ENCODE measurements around the gene CAMK2D.

Gene CAMK2D

DNA sequence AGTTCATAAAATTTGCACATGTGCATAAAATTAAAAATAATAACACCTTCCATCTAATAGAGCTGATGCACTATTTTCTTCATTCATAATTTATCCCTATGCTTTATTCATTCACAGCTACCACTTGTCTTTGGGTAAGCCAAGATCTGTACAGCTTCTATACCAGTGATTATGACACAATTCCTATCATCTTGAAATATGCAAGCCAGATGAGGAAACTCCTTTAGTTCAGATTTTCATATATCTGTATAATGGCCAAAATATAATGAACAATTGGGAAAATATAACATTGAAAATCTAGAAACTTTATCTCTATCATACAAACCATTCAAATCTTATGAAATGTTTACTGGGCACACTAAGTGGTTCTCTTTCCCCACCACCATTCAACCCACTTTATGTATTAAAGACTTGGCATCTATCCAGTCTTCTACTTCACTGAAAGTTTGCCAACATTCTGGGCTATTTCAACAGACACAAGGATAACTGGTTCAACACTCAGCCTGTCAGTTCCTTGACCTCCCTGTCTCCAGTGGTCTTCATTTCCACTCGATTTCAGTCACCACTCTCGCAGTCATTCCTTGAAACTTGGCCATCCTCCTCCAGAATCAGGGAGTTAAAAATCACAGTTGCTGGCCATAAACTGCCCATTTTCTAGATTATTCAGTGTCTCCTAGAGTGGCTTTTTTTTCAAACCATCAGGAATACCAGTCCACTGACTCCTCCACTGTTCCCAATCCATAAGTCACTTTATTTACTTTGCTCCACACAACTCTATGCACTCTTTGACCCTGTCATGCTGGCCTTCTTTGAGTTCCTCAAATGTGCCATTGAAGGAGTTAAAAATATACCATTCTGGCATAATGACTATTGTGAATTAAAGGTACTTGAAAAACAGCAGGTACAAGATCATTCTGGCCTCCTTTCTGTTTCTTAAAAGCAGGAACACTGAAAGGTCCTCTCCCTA is 85.5 kb downstream of the CAMK2D start:
- Histone ChIP-seq H3K27me3 (replicated peaks; ENCODE audit: insufficient read depth, low read length) (no peaks in the 10 kb centered on the region), H3K9me2 (replicated peaks; ENCODE audit: insufficient read depth, low read length) (no peaks in the 10 kb centered on the region), H3K4me3 (ENCODE audit: low read length) (no peak overlapping the region), H4K20me1 (ENCODE audit: insufficient read depth, low read length) (no peaks in the 10 kb centered on the region), H3K79me2 (ENCODE audit: low read length) (no peaks in the 10 kb centered on the region), H3K4me1 (ENCODE audit: low read length) (peaks cover 9% of the 10 kb centered on the region; the same call in 1 of the 2 replicates), H3K9ac (ENCODE audit: low read length) (no peak overlapping the region), H3F3A (ENCODE audit: insufficient read depth, low read length) (no peaks in the 10 kb centered on the region), H2AFZ (ENCODE audit: low read length) (no peak overlapping the region), H3K4me2 (ENCODE audit: low read depth, low read length) (no peak overlapping the region), H3K36me3 (replicated peaks; ENCODE audit: insufficient read depth, low read length) (no peaks in the 10 kb centered on the region), H3K9me3 (replicated peaks; ENCODE audit: insufficient read depth, low read length) (0 out of 2 replicates have a peak, but pooled peaks cover 2% of the 10 kb centered on the region), H3K27ac (ENCODE audit: low read length) (no peak overlapping the region)
- no peak for DNase-seq
- TF ChIP-seq EZH2 (optimal IDR thresholded peaks at IDR 0.05; ENCODE audit: low read depth, low read length) (no peak), EZH2phosphoT487 (IDR thresholded peaks at IDR 0.05; ENCODE audit: low read length) (no peak)
- TF ChIP-seq, protein P1, sequence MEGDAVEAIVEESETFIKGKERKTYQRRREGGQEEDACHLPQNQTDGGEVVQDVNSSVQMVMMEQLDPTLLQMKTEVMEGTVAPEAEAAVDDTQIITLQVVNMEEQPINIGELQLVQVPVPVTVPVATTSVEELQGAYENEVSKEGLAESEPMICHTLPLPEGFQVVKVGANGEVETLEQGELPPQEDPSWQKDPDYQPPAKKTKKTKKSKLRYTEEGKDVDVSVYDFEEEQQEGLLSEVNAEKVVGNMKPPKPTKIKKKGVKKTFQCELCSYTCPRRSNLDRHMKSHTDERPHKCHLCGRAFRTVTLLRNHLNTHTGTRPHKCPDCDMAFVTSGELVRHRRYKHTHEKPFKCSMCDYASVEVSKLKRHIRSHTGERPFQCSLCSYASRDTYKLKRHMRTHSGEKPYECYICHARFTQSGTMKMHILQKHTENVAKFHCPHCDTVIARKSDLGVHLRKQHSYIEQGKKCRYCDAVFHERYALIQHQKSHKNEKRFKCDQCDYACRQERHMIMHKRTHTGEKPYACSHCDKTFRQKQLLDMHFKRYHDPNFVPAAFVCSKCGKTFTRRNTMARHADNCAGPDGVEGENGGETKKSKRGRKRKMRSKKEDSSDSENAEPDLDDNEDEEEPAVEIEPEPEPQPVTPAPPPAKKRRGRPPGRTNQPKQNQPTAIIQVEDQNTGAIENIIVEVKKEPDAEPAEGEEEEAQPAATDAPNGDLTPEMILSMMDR (IDR thresholded peaks at IDR 0.05; ENCODE audit: low read length), result no peak

DNA sequence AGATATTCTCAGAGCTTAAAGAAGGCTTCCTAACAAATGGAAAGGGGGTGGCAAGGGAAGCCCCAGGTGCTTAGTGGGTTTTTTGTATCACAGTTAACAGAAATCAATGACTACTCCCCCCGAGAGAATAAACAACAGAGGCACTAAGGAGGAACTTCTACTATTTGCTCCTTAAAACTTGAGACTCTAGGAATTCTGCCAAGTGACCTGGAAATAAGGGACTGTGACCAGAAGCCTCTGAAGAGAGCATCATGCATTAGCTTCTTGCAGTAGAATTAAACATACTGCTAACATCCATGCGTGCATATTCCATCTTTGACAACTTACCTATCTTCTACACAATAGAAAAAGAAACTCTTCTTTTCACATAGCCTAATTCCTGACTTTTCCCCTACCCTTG is 86.8 kb downstream of the CAMK2D start:
- Histone ChIP-seq H3K9me2 (replicated peaks; ENCODE audit: insufficient read depth, low read length) (no peaks in the 10 kb centered on the region), H3K4me2 (ENCODE audit: low read depth, low read length) (no peak overlapping the region), H3K27me3 (replicated peaks; ENCODE audit: insufficient read depth, low read length) (no peaks in the 10 kb centered on the region), H3K9me3 (replicated peaks; ENCODE audit: insufficient read depth, low read length) (0 out of 2 replicates have a peak, but pooled peaks cover 2% of the 10 kb centered on the region), H4K20me1 (ENCODE audit: insufficient read depth, low read length) (no peaks in the 10 kb centered on the region), H3K27ac (ENCODE audit: low read length) (no peak overlapping the region), H3K4me3 (ENCODE audit: low read length) (no peak overlapping the region), H3K4me1 (ENCODE audit: low read length) (peaks cover 9% of the 10 kb centered on the region; the same call in 1 of the 2 replicates), H3K79me2 (ENCODE audit: low read length) (no peaks in the 10 kb centered on the region), H3K36me3 (replicated peaks; ENCODE audit: insufficient read depth, low read length) (no peaks in the 10 kb centered on the region), H3F3A (ENCODE audit: insufficient read depth, low read length) (no peaks in the 10 kb centered on the region), H2AFZ (ENCODE audit: low read length) (no peak overlapping the region), H3K9ac (ENCODE audit: low read length) (no peak overlapping the region)
- TF ChIP-seq EZH2phosphoT487 (IDR thresholded peaks at IDR 0.05; ENCODE audit: low read length) (no peak), EZH2 (optimal IDR thresholded peaks at IDR 0.05; ENCODE audit: low read depth, low read length) (no peak)
- TF ChIP-seq, protein P1 (IDR thresholded peaks at IDR 0.05; ENCODE audit: low read length), result no peak
- DNase-seq, result no peak

DNA sequence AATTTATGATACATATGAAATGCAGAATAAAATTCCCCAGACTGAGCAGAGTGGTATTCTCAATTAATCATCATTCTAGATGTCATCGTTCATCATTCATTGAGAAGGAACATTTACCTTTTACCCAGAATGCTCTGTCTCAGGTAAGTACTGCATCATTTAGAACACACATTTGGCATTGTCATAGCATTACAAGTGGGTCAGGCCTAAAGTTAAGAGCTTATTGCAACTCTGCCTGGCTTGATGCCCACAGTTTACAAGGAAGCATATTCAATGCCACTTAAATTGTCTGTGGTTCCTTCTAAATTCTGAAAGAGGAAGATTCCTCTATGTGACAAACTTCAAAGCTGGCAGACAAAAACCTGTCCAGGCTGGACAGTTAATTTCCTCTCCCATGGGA is 87.3 kb downstream of the CAMK2D start:
- Histone ChIP-seq H3K9me2 (replicated peaks; ENCODE audit: insufficient read depth, low read length) (no peaks in the 10 kb centered on the region), H2AFZ (ENCODE audit: low read length) (no peak overlapping the region), H3K4me2 (ENCODE audit: low read depth, low read length) (no peak overlapping the region), H3K36me3 (replicated peaks; ENCODE audit: insufficient read depth, low read length) (no peaks in the 10 kb centered on the region), H3K4me1 (ENCODE audit: low read length) (peaks cover 9% of the 10 kb centered on the region; the same call in 1 of the 2 replicates), H3K9ac (ENCODE audit: low read length) (no peak overlapping the region), H3K27me3 (replicated peaks; ENCODE audit: insufficient read depth, low read length) (no peaks in the 10 kb centered on the region), H3K4me3 (ENCODE audit: low read length) (no peak overlapping the region), H3K27ac (ENCODE audit: low read length) (no peak overlapping the region), H3K9me3 (replicated peaks; ENCODE audit: insufficient read depth, low read length) (0 out of 2 replicates have a peak, but pooled peaks cover 2% of the 10 kb centered on the region), H3F3A (ENCODE audit: insufficient read depth, low read length) (no peaks in the 10 kb centered on the region), H4K20me1 (ENCODE audit: insufficient read depth, low read length) (no peaks in the 10 kb centered on the region), H3K79me2 (ENCODE audit: low read length) (no peaks in the 10 kb centered on the region)
- TF ChIP-seq, protein P1 (IDR thresholded peaks at IDR 0.05; ENCODE audit: low read length), result no peak
- TF ChIP-seq EZH2phosphoT487 (IDR thresholded peaks at IDR 0.05; ENCODE audit: low read length) (no peak), EZH2 (optimal IDR thresholded peaks at IDR 0.05; ENCODE audit: low read depth, low read length) (no peak)
- DNase-seq, result no peak
